Testis (tissue), 2 donors: Measurements from ENCODE around the gene CDK17.

ENCODE experiments used
- POLR2A ChIP-seq: fragments of 450-650 bp; IDR thresholded peaks from one replicate; pipeline ENCODE4 v1.6.1; 2017; ENCODE audit warnings: antibody characterized with exemption, mild to moderate bottlenecking, moderate library complexity
- TF ChIP-seq, protein P1 (sequence below), 3 experiments: fragments of 450-650 bp in 2 of 3; fragments of 200-600 bp in 1 of 3; sonication (generic) in 1 of 3; IDR thresholded peaks; one replicate each; pipeline ENCODE4 v1.5.1; 2016 to 2019; ENCODE audit warnings: antibody characterized with exemption in 3 of 3, mild to moderate bottlenecking in 2 of 3, moderate library complexity in 1 of 3

DNA sequence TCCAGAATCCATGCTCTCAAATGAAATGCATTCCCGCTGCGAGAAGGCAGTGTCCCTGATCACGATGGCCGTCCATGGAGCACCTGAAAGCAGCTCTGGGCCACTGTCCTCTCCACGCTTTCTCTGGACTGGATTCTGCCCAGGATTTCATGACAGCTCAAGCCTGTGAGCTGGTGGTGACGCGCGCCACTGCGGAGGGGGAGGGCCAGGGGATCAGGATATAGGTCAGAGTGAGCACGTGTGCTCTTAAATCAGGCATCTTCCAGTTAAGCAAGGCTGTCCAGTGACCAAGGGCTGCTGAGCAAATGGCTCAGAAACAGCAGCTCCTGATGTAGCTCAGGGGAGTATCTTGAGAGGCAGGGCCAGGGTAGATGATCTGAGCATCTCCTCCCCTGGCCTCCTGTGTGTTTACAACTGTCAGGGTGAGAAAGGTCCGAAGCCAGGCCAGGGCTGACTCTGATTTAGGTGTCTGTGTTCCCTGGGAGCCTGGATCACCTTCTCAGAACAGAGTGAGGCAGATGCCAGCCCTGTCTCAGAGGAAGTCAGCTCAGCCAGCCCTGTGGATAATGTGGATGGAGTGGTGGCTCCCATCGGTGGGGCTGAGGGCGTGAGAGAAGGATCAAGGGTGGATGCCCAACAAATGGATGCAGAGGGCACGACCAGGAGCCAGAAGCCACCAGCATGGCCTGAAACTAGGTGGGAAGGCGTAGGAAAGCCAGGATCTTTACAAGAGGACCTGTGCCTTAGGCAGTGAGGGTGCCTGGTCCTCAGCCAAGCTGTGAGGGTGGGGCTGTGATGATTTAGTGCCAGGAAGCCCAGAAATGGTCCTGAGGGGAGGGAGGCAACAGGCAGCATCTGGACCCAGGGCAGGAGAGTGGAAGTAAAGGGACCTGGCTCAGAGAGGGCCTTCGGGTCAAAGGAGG is 150.8 kb downstream of the CDK17 start:
- no peak for TF ChIP-seq POLR2A
- TF ChIP-seq, protein P1, sequence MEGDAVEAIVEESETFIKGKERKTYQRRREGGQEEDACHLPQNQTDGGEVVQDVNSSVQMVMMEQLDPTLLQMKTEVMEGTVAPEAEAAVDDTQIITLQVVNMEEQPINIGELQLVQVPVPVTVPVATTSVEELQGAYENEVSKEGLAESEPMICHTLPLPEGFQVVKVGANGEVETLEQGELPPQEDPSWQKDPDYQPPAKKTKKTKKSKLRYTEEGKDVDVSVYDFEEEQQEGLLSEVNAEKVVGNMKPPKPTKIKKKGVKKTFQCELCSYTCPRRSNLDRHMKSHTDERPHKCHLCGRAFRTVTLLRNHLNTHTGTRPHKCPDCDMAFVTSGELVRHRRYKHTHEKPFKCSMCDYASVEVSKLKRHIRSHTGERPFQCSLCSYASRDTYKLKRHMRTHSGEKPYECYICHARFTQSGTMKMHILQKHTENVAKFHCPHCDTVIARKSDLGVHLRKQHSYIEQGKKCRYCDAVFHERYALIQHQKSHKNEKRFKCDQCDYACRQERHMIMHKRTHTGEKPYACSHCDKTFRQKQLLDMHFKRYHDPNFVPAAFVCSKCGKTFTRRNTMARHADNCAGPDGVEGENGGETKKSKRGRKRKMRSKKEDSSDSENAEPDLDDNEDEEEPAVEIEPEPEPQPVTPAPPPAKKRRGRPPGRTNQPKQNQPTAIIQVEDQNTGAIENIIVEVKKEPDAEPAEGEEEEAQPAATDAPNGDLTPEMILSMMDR (IDR thresholded peaks at IDR 0.05): no peak
